Hematopoietic multipotent progenitor cell treated with erythropoietin and hydrocortisone succinate and interleukin-3 and kit ligand, for 6 days (in vitro differentiated cells): ENCODE measurements around the gene RGS9.
"Not testable (repeated sequence)": the region's sequence is repeated elsewhere in the genome, so short reads cannot be mapped to it uniquely, and the experiment has no call there.

Experiments used
- DNase-seq: peaks from one replicate; pipeline ENCODE4 v3.0.0-alpha.2; 2015

The RGS9 gene

DNA sequence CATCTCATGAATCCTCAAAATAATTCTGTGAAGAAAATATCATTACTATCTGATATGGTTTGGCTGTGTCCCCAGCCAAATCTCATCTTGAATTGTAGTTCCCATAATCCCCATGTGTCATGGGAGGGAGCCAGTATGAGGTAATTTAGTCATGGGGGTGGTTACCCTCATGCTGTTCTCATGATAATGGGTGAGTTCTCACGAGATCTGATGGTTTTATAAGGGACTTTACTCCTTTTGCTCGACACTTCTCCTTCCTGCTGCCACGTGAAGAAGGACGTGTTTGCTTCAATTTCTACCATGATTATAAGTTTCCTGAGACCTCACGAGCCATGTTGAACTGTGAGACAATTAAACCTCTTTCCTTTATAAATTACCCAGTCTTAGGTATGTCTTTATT, 20.7 kb upstream of the RGS9 start:
- not testable (repeated sequence) for DNase-seq

DNA sequence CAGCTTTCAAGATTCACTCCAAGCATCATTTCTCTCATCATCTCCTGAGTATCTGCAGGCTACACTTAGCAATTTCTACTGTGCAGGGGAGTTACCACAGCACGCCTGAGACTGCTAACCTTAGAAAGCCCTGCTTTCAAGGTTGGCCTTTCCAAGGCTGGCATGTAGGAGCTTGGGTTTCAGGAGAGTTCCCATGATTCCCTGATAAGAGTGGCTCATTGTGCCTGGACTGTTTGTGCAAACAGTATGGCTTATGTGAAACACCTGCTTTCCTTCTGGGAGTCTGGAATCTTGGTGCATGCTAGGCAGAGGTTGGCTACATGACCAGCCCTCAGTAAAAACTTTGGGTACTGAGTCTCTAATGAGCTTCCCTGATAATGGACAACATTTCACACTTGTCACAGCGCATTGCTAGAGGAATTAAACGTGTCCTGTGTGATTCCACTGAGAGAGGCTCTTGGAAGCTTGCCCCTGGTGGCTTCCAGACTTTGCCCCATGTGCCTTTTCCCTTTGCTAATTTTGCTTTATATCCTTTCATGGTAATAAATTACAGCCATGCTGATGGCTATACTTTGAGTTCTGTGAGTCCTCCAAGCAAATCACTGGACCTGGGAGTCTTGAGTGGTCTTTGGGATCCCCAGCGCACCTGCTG, 19.7 kb upstream of the RGS9 start:
- DNase-seq = no peak

DNA sequence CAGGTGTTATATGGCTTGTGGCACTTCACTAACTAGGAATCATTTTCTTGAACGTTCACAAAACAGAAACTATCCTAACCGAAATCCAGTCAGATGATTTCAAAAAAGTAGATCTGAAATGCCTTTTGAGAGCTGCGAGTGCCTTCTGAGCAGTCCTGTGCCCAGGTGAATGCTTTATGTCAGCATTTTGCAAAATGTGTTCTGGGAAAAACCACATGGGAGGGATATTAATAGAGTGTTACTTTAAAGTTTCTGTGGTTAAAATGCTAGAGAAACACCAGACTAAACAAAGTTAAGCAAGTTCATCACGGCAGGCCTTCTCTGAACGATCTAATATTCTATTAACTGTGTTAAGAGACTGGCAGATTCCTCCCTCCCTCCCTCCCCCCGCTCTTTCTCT, 15.8 kb upstream of the RGS9 start:
- DNase-seq = no peak

DNA sequence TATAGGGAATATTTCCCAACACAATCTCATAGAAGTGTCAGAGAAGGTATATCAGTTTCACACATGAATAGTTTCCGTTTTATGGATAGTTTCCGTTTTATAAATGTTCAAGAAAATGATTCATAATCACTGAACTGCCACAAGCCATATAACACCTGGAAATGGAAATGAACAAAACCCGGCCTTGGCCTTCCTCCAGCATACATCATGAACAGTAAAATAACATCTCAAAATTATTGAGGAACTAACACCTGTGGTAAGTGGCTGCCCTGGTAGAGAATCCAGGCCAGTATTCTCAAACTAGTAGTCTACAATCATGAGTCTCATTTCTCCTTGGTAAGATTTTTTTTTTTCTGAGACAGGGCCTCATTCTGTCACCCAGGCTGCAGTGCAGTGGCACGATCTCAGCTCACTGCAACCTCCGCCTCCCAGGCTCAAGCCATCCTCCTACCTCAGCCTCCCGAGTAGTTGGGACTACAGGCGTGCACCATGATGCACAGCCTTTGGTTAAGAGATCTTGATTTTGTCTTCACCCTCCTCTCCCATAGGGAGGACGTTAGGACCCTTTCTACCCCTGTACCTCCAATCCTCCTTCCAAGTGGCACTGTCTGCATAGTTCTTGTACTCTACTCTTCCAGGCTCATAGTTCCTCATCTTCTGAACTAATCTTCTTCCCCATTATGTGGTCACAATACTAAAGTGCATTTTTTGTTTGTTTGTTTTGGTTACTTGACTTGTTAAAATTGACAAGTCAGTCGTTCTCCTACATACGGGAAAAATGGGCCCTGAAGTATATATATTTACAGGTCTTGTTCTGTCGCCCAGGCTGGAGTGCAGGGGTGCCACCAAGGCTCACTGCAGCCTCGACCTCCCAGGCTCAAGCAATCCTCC, 15.0 kb upstream of the RGS9 start:
- no peak for DNase-seq

DNA sequence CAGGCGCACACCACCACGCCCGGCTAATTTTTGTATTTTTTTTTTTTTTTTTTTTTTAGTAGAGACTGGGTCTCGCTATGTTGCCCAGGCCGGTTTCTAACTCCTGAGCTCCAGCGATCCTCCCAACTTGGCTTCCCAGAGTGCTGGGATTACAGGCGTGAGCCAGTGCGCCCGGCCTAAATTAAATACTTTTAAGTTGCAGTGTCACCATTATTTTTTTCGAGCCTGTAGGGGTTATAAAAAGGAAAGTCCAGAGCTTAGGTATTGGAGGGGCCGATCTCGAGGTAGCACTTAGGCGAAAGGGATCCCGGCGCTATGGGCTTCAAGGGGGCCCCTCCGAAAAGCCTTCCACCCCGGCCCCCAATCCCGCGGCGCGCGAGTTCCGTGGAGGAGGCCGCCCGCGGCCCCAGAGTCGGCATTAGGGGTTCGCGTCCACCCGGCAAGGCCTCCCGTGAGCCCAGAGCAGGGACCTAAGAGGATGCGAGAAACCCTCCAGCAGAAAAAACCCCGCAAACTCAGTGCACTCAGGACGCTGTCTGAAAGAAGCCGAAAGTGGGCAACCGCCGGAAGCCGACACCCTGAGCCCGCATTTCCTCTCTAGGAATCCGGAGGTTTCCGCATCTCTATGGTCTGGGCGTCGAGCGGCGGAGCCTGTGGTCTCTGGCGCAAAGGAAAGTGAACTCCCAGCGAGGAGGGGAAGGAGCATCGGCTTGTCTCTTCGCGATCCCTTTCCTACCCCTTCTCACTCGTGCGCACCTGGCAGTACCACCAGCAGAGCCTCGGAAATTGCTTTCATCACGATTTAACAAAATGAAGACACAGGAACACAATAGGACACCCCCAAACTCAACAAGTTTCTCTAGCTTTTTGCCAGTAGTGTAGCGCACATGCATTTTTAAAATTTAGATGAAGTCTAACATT, 14.1 kb upstream of the RGS9 start:
- peak; percentile 94 for DNase-seq

DNA sequence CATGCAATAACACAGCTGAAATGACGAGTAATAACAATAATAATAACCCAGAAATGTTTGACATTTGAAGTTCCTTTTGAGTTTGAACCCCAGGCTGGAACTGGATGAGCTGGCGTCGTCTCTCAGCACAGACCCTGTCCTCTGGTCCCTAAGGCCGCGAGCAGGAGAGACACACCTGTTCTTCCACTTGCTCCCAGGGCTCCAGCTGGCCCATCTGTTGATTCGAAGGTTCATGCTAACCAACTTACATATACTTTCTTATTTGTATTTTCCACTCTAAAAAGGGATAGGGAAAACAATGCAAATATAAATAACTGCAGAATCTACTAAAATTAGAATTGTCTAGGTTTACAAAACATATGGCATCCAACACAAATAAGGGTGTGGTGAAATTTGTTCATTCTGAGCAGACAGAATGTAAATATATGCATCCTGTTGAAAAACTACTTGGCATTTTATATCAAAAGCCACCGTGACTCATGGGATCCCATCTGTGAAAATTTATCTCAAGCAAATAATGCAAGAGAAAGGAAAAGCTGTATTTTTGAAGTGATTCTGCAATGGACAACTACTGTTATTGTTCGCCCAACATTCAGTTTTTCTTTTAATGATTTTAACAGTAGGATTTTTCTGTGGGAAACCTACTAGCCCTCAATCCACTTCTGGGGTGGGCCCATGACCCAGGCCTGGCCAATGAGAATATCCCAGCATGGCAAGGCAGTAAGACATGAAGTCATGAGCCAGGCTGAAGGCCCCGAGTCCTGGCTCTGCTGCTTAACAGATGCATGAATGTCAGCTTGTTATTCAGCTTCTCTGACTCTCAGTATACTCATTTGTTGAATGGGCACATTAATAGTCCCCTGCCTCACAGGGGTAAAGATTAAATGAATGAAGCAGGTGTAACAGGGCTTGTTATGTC, 13.2 kb upstream of the RGS9 start:
- no peak for DNase-seq

DNA sequence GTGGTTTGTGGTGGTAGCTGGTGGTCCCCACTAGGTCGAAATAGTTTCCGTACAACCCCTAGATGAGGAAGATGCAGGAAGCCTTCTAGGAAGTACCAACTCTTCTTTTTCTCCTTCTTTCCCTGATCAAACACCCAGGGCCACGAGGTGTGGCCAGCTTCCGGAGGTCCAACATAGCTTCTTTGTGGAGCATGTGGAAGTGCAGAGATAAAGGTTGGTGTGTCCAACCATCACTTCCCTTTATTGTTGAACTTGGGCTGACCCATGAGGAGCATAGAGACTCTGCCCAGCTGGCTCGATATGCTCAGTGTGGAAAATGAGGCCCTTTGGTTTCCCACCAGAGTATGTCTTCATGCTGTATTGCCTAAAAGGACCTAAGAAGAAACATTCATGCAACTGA, 6.3 kb upstream of the RGS9 start:
- DNase-seq = peak; percentile 44

DNA sequence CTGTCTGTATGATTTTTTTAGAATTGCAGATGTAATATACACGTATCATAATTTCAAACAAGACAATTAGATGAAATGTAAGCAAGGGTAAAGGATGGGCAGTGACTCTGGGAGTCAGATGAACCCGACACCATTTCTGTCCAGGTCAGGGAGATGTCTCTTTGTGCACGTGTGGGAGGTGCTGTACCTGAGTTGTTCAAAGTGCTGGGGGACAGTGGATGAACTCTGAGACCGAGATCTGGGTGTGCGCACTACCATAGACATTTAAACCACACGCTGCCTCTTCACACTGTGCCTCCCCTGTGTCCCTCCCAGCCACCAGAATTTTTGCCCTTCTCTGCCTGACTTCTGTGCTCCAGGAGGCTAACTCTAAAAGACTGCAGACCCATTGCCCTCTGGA, 5.9 kb upstream of the RGS9 start:
- DNase-seq = no peak

DNA sequence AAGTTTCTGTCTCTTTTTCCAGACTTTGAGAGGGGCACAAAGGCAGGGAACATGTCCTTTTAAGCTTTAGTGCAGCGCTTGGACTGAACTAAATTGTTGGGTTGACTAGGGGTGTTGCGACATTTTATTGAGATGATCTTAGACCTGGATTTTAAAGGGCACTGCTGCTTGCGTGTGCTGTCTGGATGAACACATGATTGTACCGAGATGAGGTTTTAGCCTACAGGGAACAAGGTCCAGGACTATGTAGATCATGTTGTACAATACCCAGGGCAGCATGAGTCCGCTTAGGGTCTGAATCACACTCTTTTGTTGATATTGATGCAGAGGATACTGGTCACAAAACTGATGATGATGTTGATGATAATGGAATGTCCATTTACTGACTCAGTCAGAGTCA, 5.2 kb upstream of the RGS9 start:
- no peak for DNase-seq

DNA sequence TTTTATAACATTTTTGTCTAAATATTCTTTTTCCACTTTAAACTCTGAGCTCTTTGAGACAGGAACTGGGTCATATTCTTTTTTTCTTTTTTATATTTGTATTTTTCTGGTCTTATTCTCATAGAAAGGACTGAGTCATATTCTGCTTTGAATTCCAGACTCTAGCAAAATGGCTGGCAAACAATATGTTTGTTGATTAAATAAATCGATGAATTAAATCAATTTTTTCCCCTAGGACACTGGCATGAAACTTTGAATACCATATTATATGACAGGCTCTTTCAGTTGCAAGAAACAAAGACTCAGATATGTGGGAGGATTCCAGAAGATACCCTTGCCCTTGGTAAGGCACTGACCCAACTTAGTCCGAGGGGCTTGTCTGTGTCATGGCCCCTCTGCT, 3.1 kb upstream of the RGS9 start:
- no peak for DNase-seq

DNA sequence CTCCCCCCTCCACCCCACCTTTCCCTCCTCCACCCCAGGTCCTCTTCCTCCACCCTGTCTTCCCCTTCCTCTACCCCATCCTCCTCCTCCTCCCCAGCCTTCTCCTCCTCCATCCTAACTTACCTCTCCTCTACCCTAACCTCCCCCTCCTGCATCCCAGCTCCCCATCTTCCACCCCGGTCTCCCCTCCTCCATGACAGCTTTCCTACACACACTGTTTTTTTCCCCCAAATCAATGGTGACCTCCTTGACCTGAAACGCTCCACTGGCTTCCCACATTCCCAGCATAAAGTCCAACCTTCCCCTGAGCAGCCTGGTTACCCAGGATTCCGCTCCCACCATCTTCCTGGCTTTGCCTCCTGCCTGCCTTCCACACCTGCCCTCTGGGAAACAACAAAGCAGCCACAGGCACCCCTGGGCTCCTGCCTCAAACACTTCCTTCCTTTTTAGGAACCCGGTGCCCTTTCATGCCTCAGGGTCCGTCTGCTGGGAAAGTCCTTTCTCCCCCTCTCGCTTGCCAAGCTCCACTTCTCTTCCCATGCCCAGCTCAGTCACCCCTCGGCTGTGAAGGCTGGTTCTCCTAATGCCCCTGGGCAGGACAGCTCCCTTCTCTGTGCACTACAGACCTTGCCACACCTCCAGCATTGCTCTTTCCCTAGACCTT, 2.1 kb downstream of the RGS9 start:
- DNase-seq = no peak

DNA sequence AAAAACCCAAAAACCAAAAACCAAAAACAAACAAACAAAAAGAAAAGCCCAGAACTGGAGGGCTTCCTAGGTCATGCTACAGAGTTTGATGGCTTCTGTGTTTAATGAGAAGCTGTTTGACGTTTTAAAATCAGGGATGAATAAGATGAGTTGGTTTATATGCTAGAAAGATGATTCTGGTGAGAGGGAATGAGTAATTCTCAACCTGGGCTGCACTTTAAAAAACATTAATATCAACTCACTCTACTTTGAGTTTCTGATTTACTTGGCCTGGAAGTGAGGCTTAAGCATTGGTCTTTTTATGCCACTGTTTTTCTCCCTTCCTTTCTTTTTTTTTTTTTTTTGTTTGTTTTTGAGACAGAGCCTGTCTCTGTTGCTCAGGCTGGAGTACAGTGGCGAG, 5.1 kb downstream of the RGS9 start:
- DNase-seq = no peak

DNA sequence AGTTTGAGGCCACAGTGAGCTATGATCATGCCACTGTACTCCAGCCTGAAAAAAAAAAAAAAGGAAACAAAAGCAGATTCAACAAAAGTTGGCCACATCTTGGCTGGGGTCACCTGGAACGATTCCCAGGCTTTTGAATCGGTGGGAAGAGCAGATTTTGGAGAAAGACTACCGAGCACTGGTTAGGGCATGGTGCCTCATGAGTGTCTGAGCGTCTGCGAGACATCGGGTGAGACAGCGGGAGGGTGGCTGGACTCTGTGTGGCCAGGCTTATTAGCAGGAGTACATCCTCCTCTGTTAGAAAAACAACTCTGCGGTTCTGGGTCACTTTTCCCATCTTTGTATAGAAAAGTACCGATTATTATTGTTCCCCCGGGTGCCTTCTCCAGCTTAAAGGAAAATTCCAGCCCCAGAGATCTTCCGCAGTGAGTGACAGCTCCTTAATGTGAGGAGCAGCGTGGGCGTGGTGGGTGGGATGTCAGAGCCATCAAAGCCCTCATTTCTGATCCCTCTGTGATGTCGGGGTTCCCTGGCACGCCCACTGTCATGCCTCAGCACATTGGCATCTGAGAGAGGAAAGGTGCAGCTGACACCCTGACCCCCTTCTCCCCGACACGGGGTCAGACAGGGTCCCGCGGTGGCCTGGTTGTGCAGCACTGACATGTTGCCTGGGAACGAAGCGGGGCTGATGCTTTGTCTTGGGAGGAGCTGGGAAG, 6.9 kb downstream of the RGS9 start:
- no peak for DNase-seq

DNA sequence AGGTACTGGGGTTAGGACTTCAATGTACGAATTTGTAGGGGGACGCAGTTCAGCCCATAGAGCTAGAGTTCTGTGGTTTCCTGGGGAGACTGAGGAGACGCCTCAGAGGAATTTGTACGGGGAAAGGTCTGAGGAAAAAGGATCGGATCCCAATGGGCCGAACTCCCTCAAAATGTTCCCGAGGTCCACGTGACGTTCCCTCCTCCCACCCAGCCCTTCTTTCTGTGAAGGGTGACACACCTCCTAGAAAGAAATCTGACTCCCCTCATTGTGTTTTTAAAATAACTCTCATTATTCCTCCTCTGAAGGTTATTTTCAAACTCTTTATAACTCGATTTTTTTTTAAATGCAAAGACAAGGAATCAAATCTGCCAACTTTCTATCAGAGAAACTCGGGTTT, 8.6 kb downstream of the RGS9 start:
- no peak for DNase-seq

DNA sequence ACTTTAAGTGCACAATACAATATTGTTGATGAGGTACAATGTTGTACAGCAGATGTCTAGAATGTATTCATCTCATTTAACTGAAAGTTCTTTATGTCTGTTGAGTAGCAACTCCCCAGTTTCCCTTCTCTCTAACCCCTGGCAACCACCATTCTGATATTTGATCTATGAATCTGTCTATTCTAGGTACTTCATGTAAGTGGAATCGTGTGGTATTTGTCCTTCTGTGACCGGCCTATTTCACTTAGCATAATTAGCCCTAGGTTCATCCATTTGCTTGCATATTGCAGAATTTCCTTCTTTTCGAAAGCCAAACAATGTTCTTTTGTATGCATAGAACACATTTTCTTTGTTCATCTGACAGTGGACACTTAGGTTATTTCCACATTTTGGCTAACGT, 10.8 kb downstream of the RGS9 start:
- DNase-seq = no peak

DNA sequence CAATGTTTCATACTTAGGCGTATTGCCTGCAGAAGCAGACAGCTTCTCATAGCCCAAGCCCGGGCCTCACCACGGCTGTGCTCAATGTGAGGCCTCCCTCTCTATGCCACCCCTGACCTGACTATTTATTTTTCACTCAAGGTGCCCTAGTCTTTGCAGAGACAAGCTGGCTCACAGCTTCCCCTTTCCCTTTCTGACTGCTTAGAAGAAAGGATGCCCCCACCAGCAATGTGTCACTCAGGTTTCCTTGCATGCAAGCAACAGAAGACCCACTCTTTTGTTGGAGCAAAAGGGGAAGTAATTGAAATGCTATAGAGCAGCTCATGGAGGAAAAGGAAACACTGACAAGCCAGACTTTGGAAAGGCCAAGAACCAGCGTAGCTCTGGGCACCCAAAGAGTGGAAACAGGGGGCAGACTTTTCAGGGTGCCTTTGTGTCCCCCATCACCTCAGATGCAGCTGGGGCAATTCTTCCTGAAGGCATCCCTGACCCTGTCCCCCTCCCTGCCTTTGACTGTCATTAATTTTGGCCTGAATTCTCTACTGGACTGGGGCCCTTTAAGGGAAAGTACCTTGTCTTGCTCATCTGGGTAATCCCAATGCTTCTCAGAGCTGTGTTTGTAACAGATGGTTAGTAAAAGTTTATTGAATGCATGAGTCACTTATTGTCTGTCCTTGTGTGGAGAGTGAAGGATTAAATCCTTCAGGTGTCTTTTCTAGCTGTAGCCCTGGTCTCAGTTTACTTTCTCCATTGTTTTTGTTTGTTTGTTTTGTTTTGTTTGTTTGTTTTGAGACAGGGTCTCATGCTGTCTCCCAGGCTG, 17.8 kb downstream of the RGS9 start:
- peak; percentile 54 for DNase-seq

DNA sequence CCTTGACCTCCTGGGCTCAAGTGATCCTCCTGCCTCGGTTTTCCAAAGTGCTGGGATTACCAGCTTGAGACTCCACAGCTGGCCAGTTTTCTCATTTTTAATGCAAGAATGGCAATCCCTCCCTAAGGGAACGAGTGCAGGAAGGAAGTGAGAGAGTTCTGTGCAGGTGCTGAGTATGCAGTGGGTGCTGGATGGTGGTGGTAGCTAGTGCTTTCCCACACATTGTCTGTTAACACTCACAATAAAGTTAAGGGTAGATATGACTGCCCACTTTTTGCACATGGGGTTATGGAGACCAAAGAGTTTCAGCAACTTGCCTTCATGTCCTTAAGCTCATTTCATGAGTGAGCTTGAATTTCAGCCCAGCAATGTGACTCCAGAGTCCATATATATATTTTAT, 18.5 kb downstream of the RGS9 start:
- DNase-seq = no peak

DNA sequence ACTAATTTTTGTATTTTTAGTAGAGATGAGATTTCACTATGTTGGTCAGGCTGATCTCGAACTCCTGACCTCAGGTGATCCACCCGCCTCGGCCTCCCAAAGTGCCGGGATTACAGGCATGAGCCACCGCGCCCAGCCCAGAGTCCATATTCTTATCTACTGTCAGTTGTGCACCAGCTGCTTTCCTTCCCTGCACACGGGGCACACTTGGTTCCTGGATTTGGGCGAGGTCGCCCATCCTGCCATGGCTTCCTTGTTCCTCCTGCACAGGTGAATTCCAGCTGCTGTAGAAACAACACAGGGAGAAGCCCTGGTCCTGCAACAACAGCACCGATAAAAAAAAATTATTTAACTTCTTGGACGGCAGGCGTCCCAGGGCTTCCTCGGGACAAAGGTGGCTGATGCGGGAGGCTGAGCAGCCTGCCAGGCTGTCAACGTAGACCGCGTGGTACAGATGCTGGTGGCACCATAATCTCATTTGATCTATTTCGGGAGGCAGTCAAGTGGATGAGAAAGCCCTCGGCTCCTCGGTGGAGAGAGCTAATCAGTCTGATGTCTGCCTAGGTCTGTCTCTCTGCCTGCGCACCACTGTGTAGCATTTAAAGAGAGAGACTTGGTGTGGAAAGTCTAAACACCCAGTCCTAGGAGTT, 19.1 kb downstream of the RGS9 start:
- DNase-seq = no peak

DNA sequence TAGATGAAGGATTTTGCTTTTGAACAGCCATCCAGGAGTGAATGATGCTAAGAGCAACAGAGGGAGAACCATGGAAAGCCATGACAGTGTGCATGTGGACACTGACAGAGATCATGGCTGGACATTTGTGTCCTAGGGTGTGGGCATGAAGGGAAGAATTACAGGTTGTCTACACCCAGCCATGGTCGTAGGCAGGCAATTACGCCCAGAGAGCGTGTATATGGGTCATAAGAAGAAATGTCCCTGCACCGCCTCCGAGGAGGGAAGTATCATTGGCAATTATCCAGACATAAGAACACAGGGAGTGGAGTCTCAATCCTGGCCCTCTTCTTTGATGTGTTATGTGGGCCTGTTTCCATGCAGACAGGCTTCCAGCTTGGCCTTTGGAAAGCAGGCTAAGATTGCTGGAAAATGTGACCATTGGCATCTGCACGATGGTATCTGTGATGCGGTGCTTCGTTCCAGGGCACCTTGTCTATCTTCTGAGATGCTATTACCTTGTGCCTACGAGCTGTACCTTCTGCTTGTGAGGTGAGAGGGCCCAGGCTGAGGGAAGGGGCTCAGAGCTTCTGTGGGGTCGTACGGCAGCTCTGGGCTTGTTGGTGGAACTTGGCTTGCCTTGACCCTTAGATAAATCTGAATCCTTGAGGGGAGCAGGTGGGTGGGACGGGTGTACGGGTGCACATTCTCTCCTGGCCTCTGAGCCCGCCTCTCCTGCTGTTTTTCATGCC, 19.8 kb downstream of the RGS9 start:
- DNase-seq = no peak
